Amygdala (tissue), 56 donors: ENCODE results near the gene SPA17.

Experiments
- DNase-seq, 56 donors: peaks; one replicate each; lab custom pipeline; 2025; lab: John Stamatoyannopoulos, UW

The SPA17 gene

GRCh38 chr11:124673333-124674167 is at the start of gene SPA17, which contains the start of gene SIAE:
SPA17 (plus strand) TSS chr11:124673904; CDS start chr11:124675265, 1,361 bp downstream.
SIAE (minus strand) TSS chr11:124673739; CDS start chr11:124673708, 31 bp downstream.
- peak; percentile 19 to 89 (median 76) for DNase-seq

- no peak for DNase-seq
These were observed 48.1 kb upstream of the SPA17 start for GRCh38 chr11:124625504-124626168.

GRCh38 chr11:124627546-124627945 is 46.2 kb upstream of the SPA17 start:
- DNase-seq, result no peak

GRCh38 chr11:124629961-124630360 is 43.7 kb upstream of the SPA17 start:
- DNase-seq, result no peak

- DNase-seq, result no peak
These were observed 40.3 kb upstream of the SPA17 start for GRCh38 chr11:124633355-124633754.

GRCh38 chr11:124635932-124636331 is 37.8 kb upstream of the SPA17 start:
- DNase-seq, result no peak

GRCh38 chr11:124638500-124638899 is 35.2 kb upstream of the SPA17 start:
- DNase-seq, result no peak

- no peak for DNase-seq
These were observed 34.5 kb upstream of the SPA17 start for GRCh38 chr11:124639186-124639585.

GRCh38 chr11:124640666-124641065 is 33.0 kb upstream of the SPA17 start:
- no peak for DNase-seq

GRCh38 chr11:124642628-124643027 is 31.1 kb upstream of the SPA17 start:
- no peak for DNase-seq

- no peak for DNase-seq
These were observed 30.6 kb upstream of the SPA17 start for GRCh38 chr11:124643042-124643604.

- DNase-seq, result no peak
These were observed 29.9 kb upstream of the SPA17 start for GRCh38 chr11:124643605-124644425.

GRCh38 chr11:124644426-124645280 is 29.1 kb upstream of the SPA17 start:
- peak in 41 of 56 donors; percentile 4 to 68 (median 25) for DNase-seq

- no peak for DNase-seq
These were observed 27.6 kb upstream of the SPA17 start for GRCh38 chr11:124646148-124646547.

- no peak for DNase-seq
These were observed 25.1 kb upstream of the SPA17 start for GRCh38 chr11:124648610-124649009.

- peak in 22 of 56 donors; percentile 4 to 71 (median 31) for DNase-seq
These were observed 16.7 kb upstream of the SPA17 start for GRCh38 chr11:124656774-124657630.

GRCh38 chr11:124657904-124658303 is 15.8 kb upstream of the SPA17 start:
- no peak for DNase-seq

- DNase-seq, result no peak
These were observed 15.2 kb upstream of the SPA17 start for GRCh38 chr11:124658501-124658900.

GRCh38 chr11:124658986-124659385 is 14.7 kb upstream of the SPA17 start:
- DNase-seq, result no peak
